ENCODE data around the gene CSRNP3. TPM values are rescaled to one million over a fixed set of nuclear protein-coding genes. Genes with fewer than 3 reads are reported as not detected.

Gene CSRNP3
- total RNA-seq, 1 experiment from 2014 or later: 0.05 TPM

DNA sequence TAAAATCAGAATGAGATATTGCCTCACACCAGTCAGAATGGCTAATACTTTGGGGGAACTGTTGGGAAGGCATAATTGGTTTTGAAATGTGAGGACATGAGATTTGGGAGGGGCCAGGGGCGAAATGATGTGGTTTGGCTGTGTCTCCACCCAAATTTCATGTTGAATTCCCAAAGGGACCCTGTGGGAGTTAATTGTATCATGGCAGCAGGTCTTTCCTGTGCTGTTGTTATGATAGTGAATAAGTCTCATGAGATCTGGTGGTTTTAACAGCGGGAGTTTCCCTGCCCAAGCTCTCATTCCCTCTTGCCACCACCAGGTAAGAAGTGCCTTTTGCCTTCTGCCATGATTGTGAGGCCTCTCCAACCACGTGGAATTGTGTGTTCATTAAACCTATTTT, 59.6 kb downstream of the CSRNP3 start:
- H3K4me2 ChIP-seq (ENCODE audit: low read length): no peak overlapping the region
- H3K4me1 ChIP-seq (ENCODE audit: control insufficient read depth in 1 of 2, insufficient read depth in 2 of 2, low read length in 2 of 2): no peaks in the 10 kb centered on the region
- intact Hi-C loops (cut with micrococcal nuclease): no loop called here
- H2AFZ ChIP-seq (ENCODE audit: low read depth, low read length, poor library complexity, severe bottlenecking): no peak overlapping the region
- no peak overlapping the region for H3K27ac ChIP-seq (ENCODE audit: low read depth, low read length)
- ChIA-PET RAD21 (ENCODE audit: low non-redundant PET in 1 of 2, low total read pairs in 2 of 2, uncharacterized antibody in 2 of 2, unreplicated experiment in 2 of 2) (no interaction called here), CTCF (no interaction called here), POLR2A (no interaction called here)
- no peak overlapping the region for H3K9ac ChIP-seq (ENCODE audit: low read length)
- no TSS peak for BruUV-seq (replicated peaks)
- H3K79me2 ChIP-seq (ENCODE audit: insufficient read depth, low read length): no peaks in the 10 kb centered on the region
- no peaks in the 10 kb centered on the region for H3K36me3 ChIP-seq (ENCODE audit: control insufficient read depth in 1 of 2, insufficient read depth in 2 of 2, low read length in 2 of 2)
- H3K9me2 ChIP-seq (ENCODE audit: insufficient read depth): no peaks in the 10 kb centered on the region
- H3K27me3 ChIP-seq (ENCODE audit: insufficient read depth, low read length): no peaks in the 10 kb centered on the region
- TF ChIP-seq CEBPB (IDR thresholded peaks at IDR 0.05; ENCODE audit: low read depth) (no peak), SP1 (IDR thresholded peaks at IDR 0.05; ENCODE audit: low read depth) (no peak), POLR2A (IDR thresholded peaks at IDR 0.05; ENCODE audit: borderline replicate concordance, extremely low read depth, insufficient read depth, insufficient read length) (no peak), EZH2 (IDR thresholded peaks at IDR 0.05) (no peak), SRF (IDR thresholded peaks at IDR 0.05; ENCODE audit: low read depth) (no peak), ZNF274 (IDR thresholded peaks at IDR 0.05; ENCODE audit: low read depth, low read length) (no peak), EZH2phosphoT487 (IDR thresholded peaks at IDR 0.05; ENCODE audit: borderline replicate concordance) (no peak), ELF1 (IDR thresholded peaks at IDR 0.05; ENCODE audit: borderline replicate concordance, low read depth) (no peak), YY1 (IDR thresholded peaks at IDR 0.05; ENCODE audit: extremely low read depth, insufficient replicate concordance, low read depth, low read length) (no peak), EGR1 (IDR thresholded peaks at IDR 0.05; ENCODE audit: low read depth) (no peak), CBX3 (IDR thresholded peaks at IDR 0.05; ENCODE audit: low read depth) (no peak), FOSL1 (IDR thresholded peaks at IDR 0.05; ENCODE audit: low read depth) (no peak), SIN3A (IDR thresholded peaks at IDR 0.05; ENCODE audit: low read depth) (no peak), TCF7L2 (IDR thresholded peaks at IDR 0.05; ENCODE audit: borderline replicate concordance, extremely low read depth, insufficient read depth, insufficient read length) (no peak), POLR2AphosphoS5 (IDR thresholded peaks at IDR 0.05; ENCODE audit: low read depth, low read length) (no peak), ZFX (IDR thresholded peaks at IDR 0.05) (no peak)
- TF ChIP-seq, protein P1, sequence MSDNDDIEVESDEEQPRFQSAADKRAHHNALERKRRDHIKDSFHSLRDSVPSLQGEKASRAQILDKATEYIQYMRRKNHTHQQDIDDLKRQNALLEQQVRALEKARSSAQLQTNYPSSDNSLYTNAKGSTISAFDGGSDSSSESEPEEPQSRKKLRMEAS (IDR thresholded peaks at IDR 0.05): no peak
- TF ChIP-seq, protein P2, sequence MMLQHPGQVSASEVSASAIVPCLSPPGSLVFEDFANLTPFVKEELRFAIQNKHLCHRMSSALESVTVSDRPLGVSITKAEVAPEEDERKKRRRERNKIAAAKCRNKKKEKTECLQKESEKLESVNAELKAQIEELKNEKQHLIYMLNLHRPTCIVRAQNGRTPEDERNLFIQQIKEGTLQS (IDR thresholded peaks at IDR 0.05): no peak
- TF ChIP-seq, protein P3, sequence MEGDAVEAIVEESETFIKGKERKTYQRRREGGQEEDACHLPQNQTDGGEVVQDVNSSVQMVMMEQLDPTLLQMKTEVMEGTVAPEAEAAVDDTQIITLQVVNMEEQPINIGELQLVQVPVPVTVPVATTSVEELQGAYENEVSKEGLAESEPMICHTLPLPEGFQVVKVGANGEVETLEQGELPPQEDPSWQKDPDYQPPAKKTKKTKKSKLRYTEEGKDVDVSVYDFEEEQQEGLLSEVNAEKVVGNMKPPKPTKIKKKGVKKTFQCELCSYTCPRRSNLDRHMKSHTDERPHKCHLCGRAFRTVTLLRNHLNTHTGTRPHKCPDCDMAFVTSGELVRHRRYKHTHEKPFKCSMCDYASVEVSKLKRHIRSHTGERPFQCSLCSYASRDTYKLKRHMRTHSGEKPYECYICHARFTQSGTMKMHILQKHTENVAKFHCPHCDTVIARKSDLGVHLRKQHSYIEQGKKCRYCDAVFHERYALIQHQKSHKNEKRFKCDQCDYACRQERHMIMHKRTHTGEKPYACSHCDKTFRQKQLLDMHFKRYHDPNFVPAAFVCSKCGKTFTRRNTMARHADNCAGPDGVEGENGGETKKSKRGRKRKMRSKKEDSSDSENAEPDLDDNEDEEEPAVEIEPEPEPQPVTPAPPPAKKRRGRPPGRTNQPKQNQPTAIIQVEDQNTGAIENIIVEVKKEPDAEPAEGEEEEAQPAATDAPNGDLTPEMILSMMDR (IDR thresholded peaks at IDR 0.05 in 2 of 3, conservative IDR thresholded peaks at IDR 0.05 in 1 of 3; ENCODE audit: borderline replicate concordance in 1 of 3, insufficient read depth in 1 of 3, low read depth in 2 of 3, low read length in 2 of 3): no peak
- TF ChIP-seq, protein P4, sequence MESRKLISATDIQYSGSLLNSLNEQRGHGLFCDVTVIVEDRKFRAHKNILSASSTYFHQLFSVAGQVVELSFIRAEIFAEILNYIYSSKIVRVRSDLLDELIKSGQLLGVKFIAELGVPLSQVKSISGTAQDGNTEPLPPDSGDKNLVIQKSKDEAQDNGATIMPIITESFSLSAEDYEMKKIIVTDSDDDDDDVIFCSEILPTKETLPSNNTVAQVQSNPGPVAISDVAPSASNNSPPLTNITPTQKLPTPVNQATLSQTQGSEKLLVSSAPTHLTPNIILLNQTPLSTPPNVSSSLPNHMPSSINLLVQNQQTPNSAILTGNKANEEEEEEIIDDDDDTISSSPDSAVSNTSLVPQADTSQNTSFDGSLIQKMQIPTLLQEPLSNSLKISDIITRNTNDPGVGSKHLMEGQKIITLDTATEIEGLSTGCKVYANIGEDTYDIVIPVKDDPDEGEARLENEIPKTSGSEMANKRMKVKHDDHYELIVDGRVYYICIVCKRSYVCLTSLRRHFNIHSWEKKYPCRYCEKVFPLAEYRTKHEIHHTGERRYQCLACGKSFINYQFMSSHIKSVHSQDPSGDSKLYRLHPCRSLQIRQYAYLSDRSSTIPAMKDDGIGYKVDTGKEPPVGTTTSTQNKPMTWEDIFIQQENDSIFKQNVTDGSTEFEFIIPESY (IDR thresholded peaks at IDR 0.05; ENCODE audit: extremely low read depth, insufficient replicate concordance, low read length): no peak
- DNase-seq (ENCODE audit: low read depth, low spot score) (no peak), ATAC-seq (no peak)
- no peaks in the 10 kb centered on the region for H4K20me1 ChIP-seq (ENCODE audit: insufficient read depth)
- H3K4me3 ChIP-seq (replicated peaks in 1 of 2; ENCODE audit: low read depth in 1 of 2, low read length in 2 of 2): no peak overlapping the region
- H3K9me3 ChIP-seq (ENCODE audit: control insufficient read depth in 1 of 2, insufficient read depth in 1 of 2, low read depth in 1 of 2, low read length in 2 of 2): no peaks in the 10 kb centered on the region
